Neural cell (in vitro differentiated cells): ENCODE data around the gene PANK2. TPM values are rescaled to one million over a fixed set of nuclear protein-coding genes. Genes with fewer than 3 reads are reported as not detected.
A peak's percentile ranks its signal among the peaks of the same experiment; 100 is the strongest.

Experiments used
- H2AFZ ChIP-seq: fragments of 200-600, 300-800 bp; sonication (generic), shearing (Covaris generic); 2 replicates; pipeline ENCODE4 v1.6.0; 2014; ENCODE audit warnings: low read depth, mild to moderate bottlenecking, antibody characterized with exemption, low read length, moderate library complexity
- H3F3A ChIP-seq: fragments of 200-600 bp; shearing (Covaris generic); 2 replicates; pipeline ENCODE4 v1.6.1; 2016; ENCODE audit warnings: mild to moderate bottlenecking, moderate library complexity, mixed read lengths, antibody characterized with exemption, low read length; ENCODE audit not compliant: insufficient read depth, poor library complexity, severe bottlenecking
- H3K27ac ChIP-seq: fragments of 200-600, 300-800 bp; sonication (generic), shearing (Covaris generic); 2 replicates; pipeline ENCODE4 v1.5.1; 2014; ENCODE audit warnings: mild to moderate bottlenecking, low read length, moderate library complexity
- H3K27me3 ChIP-seq: fragments of 300-800, 200-600 bp; sonication (generic), shearing (Covaris generic); 2 replicates; pipeline ENCODE4 v1.6.0; 2014; ENCODE audit warnings: mild to moderate bottlenecking, low read depth, low read length, moderate library complexity; ENCODE audit not compliant: insufficient read depth
- H3K36me3 ChIP-seq: fragments of 300-800, 200-600 bp; sonication (generic), shearing (Covaris generic); 2 replicates; pipeline ENCODE4 v1.5.1; 2014; ENCODE audit warnings: mild to moderate bottlenecking, antibody characterized with exemption, low read length, moderate library complexity; ENCODE audit not compliant: insufficient read depth
- H3K4me2 ChIP-seq: fragments of 300-800, 200-600 bp; sonication (generic), shearing (Covaris generic); 2 replicates; pipeline ENCODE4 v1.6.0; 2014; ENCODE audit warnings: mild to moderate bottlenecking, low read length
- H3K4me3 ChIP-seq: fragments of 300-800, 200-600 bp; sonication (generic), shearing (Covaris generic); 2 replicates; pipeline ENCODE4 v1.5.1; 2014; ENCODE audit warnings: mild to moderate bottlenecking, low read length, moderate library complexity
- H3K79me2 ChIP-seq: fragments of 200-600 bp; shearing (Covaris generic); replicated peaks from 2 replicates; pipeline ENCODE4 v1.6.0; 2014; ENCODE audit warnings: mild to moderate bottlenecking, low read length, moderate library complexity; ENCODE audit not compliant: insufficient read depth
- H3K9ac ChIP-seq: fragments of 300-800, 200-600 bp; sonication (generic), shearing (Covaris generic); 2 replicates; pipeline ENCODE4 v1.6.1; 2016; ENCODE audit warnings: mild to moderate bottlenecking, low read length, mixed read lengths
- H3K9me2 ChIP-seq: fragments of 200-600 bp; shearing (Covaris generic); 2 replicates; pipeline ENCODE4 v1.6.1; 2016; ENCODE audit warnings: mild to moderate bottlenecking, low read length, mixed read lengths; ENCODE audit not compliant: insufficient read depth
- H3K9me3 ChIP-seq: fragments of 200-600, 300-800 bp; sonication (generic), shearing (Covaris generic); 2 replicates; pipeline ENCODE4 v1.6.1; 2016; ENCODE audit warnings: mild to moderate bottlenecking, mixed run types, low read length, moderate library complexity, mixed read lengths
- H4K20me1 ChIP-seq: fragments of 200-600 bp; shearing (Covaris generic); 2 replicates; pipeline ENCODE4 v1.6.1; 2016; ENCODE audit warnings: mild to moderate bottlenecking, mixed run types; ENCODE audit not compliant: insufficient read depth
- CTCF ChIP-seq: fragments of 450-650 bp; IDR thresholded peaks from 2 replicates; pipeline ENCODE4 v1.5.1; 2014; ENCODE audit warnings: antibody characterized with exemption, mild to moderate bottlenecking, moderate library complexity; ENCODE audit not compliant: poor library complexity, severe bottlenecking
- EP300 ChIP-seq: fragments of 450-650 bp; conservative IDR thresholded peaks from 2 replicates; pipeline ENCODE4 v1.6.1; 2014; ENCODE audit warnings: antibody characterized with exemption, mild to moderate bottlenecking, moderate library complexity; ENCODE audit not compliant: poor library complexity, severe bottlenecking
- EZH2 ChIP-seq: fragments of 200-600, 300-800 bp; shearing (Covaris generic), sonication (generic); IDR thresholded peaks from 2 replicates; pipeline ENCODE4 v1.6.1; 2014; ENCODE audit warnings: antibody characterized with exemption, low read length, borderline replicate concordance, mild to moderate bottlenecking; ENCODE audit not compliant: insufficient read depth, poor library complexity, severe bottlenecking
- MXI1 ChIP-seq: fragments of 450-650 bp; conservative IDR thresholded peaks from 2 replicates; pipeline ENCODE4 v1.6.1; 2014; ENCODE audit warnings: antibody characterized with exemption, mild to moderate bottlenecking; ENCODE audit not compliant: poor library complexity, severe bottlenecking
- POLR2AphosphoS5 ChIP-seq: IDR thresholded peaks from 2 replicates; pipeline ENCODE4 v1.6.1; 2012
- RAD21 ChIP-seq: fragments of 450-650 bp; conservative IDR thresholded peaks from 2 replicates; pipeline ENCODE4 v1.6.1; 2014; ENCODE audit warnings: antibody characterized with exemption, mild to moderate bottlenecking, moderate library complexity
- REST ChIP-seq: IDR thresholded peaks from 2 replicates; pipeline ENCODE4 v1.6.1; 2012; ENCODE audit warnings: borderline replicate concordance
- SMC3 ChIP-seq: fragments of 450-650 bp; conservative IDR thresholded peaks from 2 replicates; pipeline ENCODE4 v1.6.1; 2014; ENCODE audit warnings: antibody characterized with exemption, mild to moderate bottlenecking, moderate library complexity; ENCODE audit not compliant: poor library complexity
- TAF1 ChIP-seq: IDR thresholded peaks from 2 replicates; pipeline ENCODE4 v1.6.1; 2012; ENCODE audit warnings: low read depth
- polyA plus RNA-seq: library from polyadenylated mRNA; depleted of rRNA; stranded (reverse); fragments of >200 nt; gene quantifications from 2 replicates; pipeline ENCODE4 v1.2.3, GENCODE V29; 2014

PANK2 gene
- polyA plus RNA-seq, 1 donor from 2014 or later = 41.7 TPM

GRCh38 chr20:3846740-3847428 is 42.3 kb upstream of the PANK2 start, which contains the start of gene MAVS:
TSS of gene MAVS (plus strand) at chr20:3846834. CDS start at chr20:3854625, 7,791 bp downstream.
- Histone ChIP-seq H3F3A (no peaks in the 10 kb centered on the region), H3K9me3 (no peaks in the 10 kb centered on the region), H3K27ac (peak within 1 kb of the TSS; percentile 65), H4K20me1 (no peaks in the 10 kb centered on the region), H3K79me2 (peaks cover 8% of the 10 kb centered on the region), H3K9ac (peak within 1 kb of the TSS; percentile 88), H3K4me3 (peak within 1 kb of the TSS; percentile 99), H3K9me2 (no peaks in the 10 kb centered on the region), H3K4me2 (peak within 1 kb of the TSS; percentile 95), H3K27me3 (no peaks in the 10 kb centered on the region), H3K36me3 (no peaks in the 10 kb centered on the region), H2AFZ (peak within 1 kb of the TSS; percentile 97)
- peak; percentile 22 for TF ChIP-seq CTCF
- peak; percentile 91 for TF ChIP-seq POLR2AphosphoS5
- no peak for TF ChIP-seq EP300
- TF ChIP-seq EZH2 = no peak
- TF ChIP-seq TAF1 = peak; percentile 65
- TF ChIP-seq REST = peak; percentile 71
- peak; percentile 77 for TF ChIP-seq MXI1
- TF ChIP-seq SMC3 = peak; percentile 32
- TF ChIP-seq RAD21 = peak; percentile 41

GRCh38 chr20:3847429-3847940 is 41.7 kb upstream of the PANK2 start:
- H3K9me2 ChIP-seq = no peaks in the 10 kb centered on the region
- H3K36me3 ChIP-seq = no peaks in the 10 kb centered on the region
- TF ChIP-seq EP300 = no peak
- TF ChIP-seq SMC3 = no peak
- no peak for TF ChIP-seq MXI1
- TF ChIP-seq TAF1 = no peak
- TF ChIP-seq CTCF = no peak
- no peak for TF ChIP-seq POLR2AphosphoS5
- TF ChIP-seq RAD21 = no peak
- TF ChIP-seq REST = no peak
- no peaks in the 10 kb centered on the region for H3K9me3 ChIP-seq
- H3K4me2 ChIP-seq = peak overlapping the region; percentile 95
- H3K27ac ChIP-seq = peak overlapping the region; percentile 65
- no peaks in the 10 kb centered on the region for H3F3A ChIP-seq
- H4K20me1 ChIP-seq = no peaks in the 10 kb centered on the region
- peak overlapping the region; percentile 88 for H3K9ac ChIP-seq
- H3K79me2 ChIP-seq = peaks cover 8% of the 10 kb centered on the region
- no peaks in the 10 kb centered on the region for H3K27me3 ChIP-seq
- H3K4me3 ChIP-seq = peak overlapping the region; percentile 99
- H2AFZ ChIP-seq = peak overlapping the region; percentile 97
